Natural killer cell (primary cell): ENCODE measurements around the gene YOD1. TPM values are rescaled to one million over a fixed set of nuclear protein-coding genes. Genes with fewer than 3 reads are reported as not detected.

Experiments
- ATAC-seq, 3 donors: fragments of 150-1000 bp in 2 of 3; fragments of 200-7000 bp in 1 of 3; cut with Tn5 transposase; 1 replicate in 1 of 3; 2 replicates in 2 of 3; pipeline ENCODE4 v1.10.0; 2021; ENCODE audit warnings: mild to moderate bottlenecking in 2 of 3, moderate library complexity in 2 of 3
- DNase-seq, 2 donors: peaks; one replicate each; pipeline versions ENCODE4 v3.0.0 to v3.0.0-alpha.2; 2013 to 2021; ENCODE audit warnings: mixed read lengths in 1 of 2
- H3K27ac ChIP-seq: one replicate; pipeline ENCODE4 v1.5.1; 2013; ENCODE audit warnings: mild to moderate bottlenecking, low read length
- H3K27me3 ChIP-seq: one replicate; pipeline ENCODE4 v1.6.1; 2013; ENCODE audit warnings: low read length; ENCODE audit not compliant: control insufficient read depth, insufficient read depth
- H3K36me3 ChIP-seq: one replicate; pipeline ENCODE4 v1.6.1; 2013; ENCODE audit warnings: low read length; ENCODE audit not compliant: control insufficient read depth, insufficient read depth
- H3K4me1 ChIP-seq: one replicate; pipeline ENCODE4 v1.6.1; 2013; ENCODE audit warnings: low read length; ENCODE audit not compliant: control insufficient read depth, insufficient read depth
- H3K4me3 ChIP-seq: one replicate; pipeline ENCODE4 v1.5.1; 2013; ENCODE audit warnings: low read length
- H3K9me3 ChIP-seq: one replicate; pipeline ENCODE4 v1.6.1; 2013; ENCODE audit warnings: low read length; ENCODE audit not compliant: control insufficient read depth, insufficient read depth
- H3K27ac Mint-ChIP-seq, 2 donors: one replicate each; pipeline ENCODE4 v1.8.0; 2022; ENCODE audit warnings: mild to moderate bottlenecking in 2 of 2, mixed read lengths in 2 of 2, moderate library complexity in 1 of 2
- H3K27me3 Mint-ChIP-seq, 2 donors: one replicate each; pipeline ENCODE4 v1.8.0; 2022; ENCODE audit warnings: low read depth in 2 of 2, mixed read lengths in 2 of 2
- H3K36me3 Mint-ChIP-seq: one replicate; pipeline ENCODE4 v1.8.0; 2022; ENCODE audit warnings: mixed read lengths
- H3K4me1 Mint-ChIP-seq, 2 donors: one replicate each; pipeline ENCODE4 v1.8.0; 2022; ENCODE audit warnings: mixed read lengths in 2 of 2
- H3K4me3 Mint-ChIP-seq: one replicate; pipeline ENCODE4 v1.8.0; 2022; ENCODE audit warnings: mild to moderate bottlenecking, moderate library complexity, mixed read lengths
- H3K9me3 Mint-ChIP-seq, 2 donors: one replicate each; pipeline ENCODE4 v1.8.0; 2022; ENCODE audit warnings: mixed read lengths in 2 of 2
- CTCF ChIP-seq: fragments of 200-600 bp; IDR thresholded peaks from one replicate; pipeline ENCODE4 v1.8.0; 2022; ENCODE audit warnings: antibody characterized with exemption
- WGBS: methylation state at CpG from one replicate; pipeline ENCODE4 v1.1.7; 2013; ENCODE audit warnings: missing lambda C conversion rate; ENCODE audit not compliant: insufficient coverage; 5-methylcytosine and 5-hydroxymethylcytosine counted together
- intact Hi-C: fragments of 100-400 bp; cut with micrococcal nuclease; formaldehyde crosslinking; loops from one replicate; pipeline ENCODE4 v1.14.2; 2022
- total RNA-seq, 4 donors: library from RNA; stranded (reverse); fragments of 120-200 nt in 1 of 4; gene quantifications; one replicate each; pipeline versions ENCODE4 v1.2.3 to v1.2.4, GENCODE V29; 2013 to 2022

Gene YOD1
- total RNA-seq, 3 donors from 2014 or later (not counting 1 experiment from before 2014, with no cell fraction given), result 20.6 to 22.8 (median 21.2) TPM

GRCh38 chr1:207091200-207091908 lies 40.3 kb upstream of the YOD1 start:
- H3K36me3 ChIP-seq, result no peaks in the 10 kb centered on the region
- no peak overlapping the region for H3K4me3 Mint-ChIP-seq
- no peak for TF ChIP-seq CTCF
- intact Hi-C loops, result no loop called here
- ATAC-seq, result no peak
- H3K4me1 ChIP-seq, result no peaks in the 10 kb centered on the region
- no peaks in the 10 kb centered on the region for H3K9me3 Mint-ChIP-seq
- H3K4me1 Mint-ChIP-seq, result peaks cover 0 to 6% of the 10 kb centered on the region in 2 donors
- H3K9me3 ChIP-seq, result no peaks in the 10 kb centered on the region
- no peak for DNase-seq
- no peak overlapping the region for H3K27ac ChIP-seq
- peaks cover 2% of the 10 kb centered on the region for H3K27me3 ChIP-seq
- peaks cover 13 to 35% of the 10 kb centered on the region in 2 donors for H3K27me3 Mint-ChIP-seq
- no peak overlapping the region for H3K4me3 ChIP-seq
- H3K36me3 Mint-ChIP-seq, result no peaks in the 10 kb centered on the region
- WGBS, result 85% methylated on average over 4 of the region's 4 CpGs
- H3K27ac Mint-ChIP-seq, result no peak overlapping the region

GRCh38 chr1:207089627-207090355 lies 38.8 kb upstream of the YOD1 start:
- ATAC-seq (no peak), DNase-seq (no peak)
- Mint-ChIP-seq H3K27me3 (peaks cover 12 to 23% of the 10 kb centered on the region in 2 donors), H3K36me3 (no peaks in the 10 kb centered on the region), H3K27ac (no peak overlapping the region), H3K4me1 (peaks cover 3 to 9% of the 10 kb centered on the region in 2 donors), H3K4me3 (peak overlapping the region; percentile 58), H3K9me3 (no peaks in the 10 kb centered on the region)
- Histone ChIP-seq H3K9me3 (no peaks in the 10 kb centered on the region), H3K27ac (no peak overlapping the region), H3K36me3 (no peaks in the 10 kb centered on the region), H3K4me1 (no peaks in the 10 kb centered on the region), H3K4me3 (no peak overlapping the region), H3K27me3 (peaks cover 2% of the 10 kb centered on the region)
- intact Hi-C loops, result no loop called here
- TF ChIP-seq CTCF, result no peak
- 95% methylated on average over 16 of the region's 17 CpGs for WGBS

- Histone ChIP-seq H3K4me3 (no peak within 1 kb of the TSS), H3K4me1 (no peaks in the 10 kb centered on the region), H3K27me3 (peaks cover 8% of the 10 kb centered on the region), H3K36me3 (no peaks in the 10 kb centered on the region), H3K9me3 (no peaks in the 10 kb centered on the region), H3K27ac (no peak within 1 kb of the TSS)
- 59% methylated on average over 7 of the region's 9 CpGs for WGBS
- Mint-ChIP-seq H3K27me3 (peaks cover 14 to 25% of the 10 kb centered on the region in 2 donors), H3K4me1 (peaks cover 7 to 13% of the 10 kb centered on the region in 2 donors), H3K4me3 (peak within 1 kb of the TSS; percentile 58), H3K27ac (no peak within 1 kb of the TSS), H3K9me3 (no peaks in the 10 kb centered on the region), H3K36me3 (no peaks in the 10 kb centered on the region)
- DNase-seq (peak in 1 of 2 donors; percentile 78), ATAC-seq (peak in 2 of 3 donors; percentile 21 to 45)
- intact Hi-C loops, result no loop called here
- TF ChIP-seq CTCF, result no peak
Measured at GRCh38 chr1:207088701-207089626, 38.0 kb upstream of the YOD1 start, which contains the start of gene C4BPB. C4BPB (plus strand) TSS chr1:207088860; CDS start chr1:207089532, 672 bp downstream.
